Neural cell (in vitro differentiated cells): ENCODE measurements around the gene PRG2. TPM values are rescaled to one million over a fixed set of nuclear protein-coding genes. Genes with fewer than 3 reads are reported as not detected.

Experiments
- H2AFZ ChIP-seq: fragments of 200-600, 300-800 bp; sonication (generic), shearing (Covaris generic); 2 replicates; pipeline ENCODE4 v1.6.0; 2014; ENCODE audit warnings: low read depth, mild to moderate bottlenecking, antibody characterized with exemption, low read length, moderate library complexity
- H3F3A ChIP-seq: fragments of 200-600 bp; shearing (Covaris generic); 2 replicates; pipeline ENCODE4 v1.6.1; 2016; ENCODE audit warnings: mild to moderate bottlenecking, moderate library complexity, mixed read lengths, antibody characterized with exemption, low read length; ENCODE audit not compliant: insufficient read depth, poor library complexity, severe bottlenecking
- H3K27ac ChIP-seq: fragments of 200-600, 300-800 bp; sonication (generic), shearing (Covaris generic); 2 replicates; pipeline ENCODE4 v1.5.1; 2014; ENCODE audit warnings: mild to moderate bottlenecking, low read length, moderate library complexity
- H3K27me3 ChIP-seq: fragments of 300-800, 200-600 bp; sonication (generic), shearing (Covaris generic); 2 replicates; pipeline ENCODE4 v1.6.0; 2014; ENCODE audit warnings: mild to moderate bottlenecking, low read depth, low read length, moderate library complexity; ENCODE audit not compliant: insufficient read depth
- H3K36me3 ChIP-seq: fragments of 300-800, 200-600 bp; sonication (generic), shearing (Covaris generic); 2 replicates; pipeline ENCODE4 v1.5.1; 2014; ENCODE audit warnings: mild to moderate bottlenecking, antibody characterized with exemption, low read length, moderate library complexity; ENCODE audit not compliant: insufficient read depth
- H3K4me2 ChIP-seq: fragments of 300-800, 200-600 bp; sonication (generic), shearing (Covaris generic); 2 replicates; pipeline ENCODE4 v1.6.0; 2014; ENCODE audit warnings: mild to moderate bottlenecking, low read length
- H3K4me3 ChIP-seq: fragments of 300-800, 200-600 bp; sonication (generic), shearing (Covaris generic); 2 replicates; pipeline ENCODE4 v1.5.1; 2014; ENCODE audit warnings: mild to moderate bottlenecking, low read length, moderate library complexity
- H3K79me2 ChIP-seq: fragments of 200-600 bp; shearing (Covaris generic); replicated peaks from 2 replicates; pipeline ENCODE4 v1.6.0; 2014; ENCODE audit warnings: mild to moderate bottlenecking, low read length, moderate library complexity; ENCODE audit not compliant: insufficient read depth
- H3K9ac ChIP-seq: fragments of 300-800, 200-600 bp; sonication (generic), shearing (Covaris generic); 2 replicates; pipeline ENCODE4 v1.6.1; 2016; ENCODE audit warnings: mild to moderate bottlenecking, low read length, mixed read lengths
- H3K9me2 ChIP-seq: fragments of 200-600 bp; shearing (Covaris generic); 2 replicates; pipeline ENCODE4 v1.6.1; 2016; ENCODE audit warnings: mild to moderate bottlenecking, low read length, mixed read lengths; ENCODE audit not compliant: insufficient read depth
- H3K9me3 ChIP-seq: fragments of 200-600, 300-800 bp; sonication (generic), shearing (Covaris generic); 2 replicates; pipeline ENCODE4 v1.6.1; 2016; ENCODE audit warnings: mild to moderate bottlenecking, mixed run types, low read length, moderate library complexity, mixed read lengths
- H4K20me1 ChIP-seq: fragments of 200-600 bp; shearing (Covaris generic); 2 replicates; pipeline ENCODE4 v1.6.1; 2016; ENCODE audit warnings: mild to moderate bottlenecking, mixed run types; ENCODE audit not compliant: insufficient read depth
- CTCF ChIP-seq: fragments of 450-650 bp; IDR thresholded peaks from 2 replicates; pipeline ENCODE4 v1.5.1; 2014; ENCODE audit warnings: antibody characterized with exemption, mild to moderate bottlenecking, moderate library complexity; ENCODE audit not compliant: poor library complexity, severe bottlenecking
- EP300 ChIP-seq: fragments of 450-650 bp; conservative IDR thresholded peaks from 2 replicates; pipeline ENCODE4 v1.6.1; 2014; ENCODE audit warnings: antibody characterized with exemption, mild to moderate bottlenecking, moderate library complexity; ENCODE audit not compliant: poor library complexity, severe bottlenecking
- EZH2 ChIP-seq: fragments of 200-600, 300-800 bp; shearing (Covaris generic), sonication (generic); IDR thresholded peaks from 2 replicates; pipeline ENCODE4 v1.6.1; 2014; ENCODE audit warnings: antibody characterized with exemption, low read length, borderline replicate concordance, mild to moderate bottlenecking; ENCODE audit not compliant: insufficient read depth, poor library complexity, severe bottlenecking
- MXI1 ChIP-seq: fragments of 450-650 bp; conservative IDR thresholded peaks from 2 replicates; pipeline ENCODE4 v1.6.1; 2014; ENCODE audit warnings: antibody characterized with exemption, mild to moderate bottlenecking; ENCODE audit not compliant: poor library complexity, severe bottlenecking
- POLR2AphosphoS5 ChIP-seq: IDR thresholded peaks from 2 replicates; pipeline ENCODE4 v1.6.1; 2012
- RAD21 ChIP-seq: fragments of 450-650 bp; conservative IDR thresholded peaks from 2 replicates; pipeline ENCODE4 v1.6.1; 2014; ENCODE audit warnings: antibody characterized with exemption, mild to moderate bottlenecking, moderate library complexity
- REST ChIP-seq: IDR thresholded peaks from 2 replicates; pipeline ENCODE4 v1.6.1; 2012; ENCODE audit warnings: borderline replicate concordance
- SMC3 ChIP-seq: fragments of 450-650 bp; conservative IDR thresholded peaks from 2 replicates; pipeline ENCODE4 v1.6.1; 2014; ENCODE audit warnings: antibody characterized with exemption, mild to moderate bottlenecking, moderate library complexity; ENCODE audit not compliant: poor library complexity
- TAF1 ChIP-seq: IDR thresholded peaks from 2 replicates; pipeline ENCODE4 v1.6.1; 2012; ENCODE audit warnings: low read depth
- polyA plus RNA-seq: library from polyadenylated mRNA; depleted of rRNA; stranded (reverse); fragments of >200 nt; gene quantifications from 2 replicates; pipeline ENCODE4 v1.2.3, GENCODE V29; 2014

PRG2 gene
- polyA plus RNA-seq, 1 donor from 2014 or later, result not detected

DNA sequence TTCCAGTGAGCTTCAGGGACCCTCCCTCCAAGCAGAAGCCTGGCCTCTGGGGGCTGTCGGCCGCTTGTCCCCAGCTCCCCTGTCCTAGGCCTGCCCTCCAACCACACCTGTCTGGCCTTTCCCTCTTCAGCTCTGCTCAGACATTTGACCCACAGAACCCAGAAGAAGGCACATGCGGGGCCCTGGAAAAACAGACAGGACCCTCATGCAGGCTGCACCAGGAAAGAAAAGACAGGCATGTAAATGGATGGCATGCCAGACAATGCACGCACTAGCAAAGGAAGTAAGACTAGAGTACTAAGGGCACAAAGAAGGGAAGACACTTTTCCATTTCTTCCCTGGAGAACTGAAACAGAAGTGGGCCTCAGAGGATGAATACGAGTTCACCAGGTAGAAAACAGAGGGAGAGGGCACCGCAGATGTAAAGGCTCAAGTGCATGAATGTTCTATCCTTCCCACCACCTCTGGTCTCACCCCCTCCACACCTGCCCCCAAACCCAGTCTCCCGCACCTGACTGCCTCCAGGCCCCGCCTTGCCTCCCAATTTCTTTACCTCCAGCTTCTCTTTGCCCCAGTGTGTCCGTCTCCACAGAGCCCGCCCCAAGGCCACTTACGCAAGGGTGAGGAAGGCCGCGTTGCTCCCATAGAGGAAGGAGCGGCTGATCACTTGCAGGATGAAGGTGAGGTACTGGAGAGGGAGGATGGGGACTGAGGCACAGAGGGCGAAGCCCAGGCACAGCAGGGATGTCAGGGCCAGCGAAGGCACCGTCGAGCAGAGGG is 19.1 kb upstream of the PRG2 start:
- H2AFZ ChIP-seq, result no peak overlapping the region
- TF ChIP-seq TAF1 (no peak), POLR2AphosphoS5 (no peak), CTCF (no peak), MXI1 (no peak)
- no peak overlapping the region for H3K27ac ChIP-seq
- no peaks in the 10 kb centered on the region for H3K79me2 ChIP-seq
- H3K27me3 ChIP-seq, result no peaks in the 10 kb centered on the region
- no peak overlapping the region for H3K4me2 ChIP-seq
- no peak overlapping the region for H3K9ac ChIP-seq
- no peaks in the 10 kb centered on the region for H3K9me2 ChIP-seq
- H3K9me3 ChIP-seq, result no peaks in the 10 kb centered on the region
- H3K36me3 ChIP-seq, result no peaks in the 10 kb centered on the region
- no peaks in the 10 kb centered on the region for H4K20me1 ChIP-seq
- no peak overlapping the region for H3K4me3 ChIP-seq
- H3F3A ChIP-seq, result no peaks in the 10 kb centered on the region

DNA sequence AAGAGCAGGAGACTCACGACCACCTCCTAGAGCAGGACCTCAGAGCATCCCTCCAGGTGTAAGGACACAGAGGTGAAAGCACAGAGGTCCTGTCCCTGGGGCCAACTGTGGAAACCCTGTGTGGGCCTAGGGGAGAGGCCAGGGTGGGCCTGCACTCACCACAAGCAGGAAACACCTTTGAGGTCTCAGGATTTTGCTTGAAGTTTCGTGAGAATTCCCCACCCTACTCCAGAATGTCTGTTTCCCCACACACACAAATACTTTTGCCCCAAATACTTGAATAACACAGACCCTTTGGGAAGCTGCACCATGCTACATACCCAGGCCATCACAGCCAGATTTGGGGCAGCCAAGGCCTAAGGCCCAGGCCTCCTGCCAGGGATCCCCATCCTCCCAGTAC is 18.3 kb upstream of the PRG2 start:
- Histone ChIP-seq H3K4me3 (no peak overlapping the region), H4K20me1 (no peaks in the 10 kb centered on the region), H3K27me3 (no peaks in the 10 kb centered on the region), H3K9ac (no peak overlapping the region), H3K36me3 (no peaks in the 10 kb centered on the region), H3K79me2 (no peaks in the 10 kb centered on the region), H3K9me2 (no peaks in the 10 kb centered on the region), H3K4me2 (no peak overlapping the region), H3K9me3 (no peaks in the 10 kb centered on the region), H3F3A (no peaks in the 10 kb centered on the region), H3K27ac (no peak overlapping the region), H2AFZ (no peak overlapping the region)
- TF ChIP-seq EP300, result no peak
- no peak for TF ChIP-seq RAD21
- TF ChIP-seq TAF1, result no peak
- no peak for TF ChIP-seq POLR2AphosphoS5
- TF ChIP-seq SMC3, result no peak
- no peak for TF ChIP-seq MXI1
- no peak for TF ChIP-seq CTCF
- TF ChIP-seq EZH2, result no peak
- TF ChIP-seq REST, result no peak
